ENCODE data around the gene DOK5. TPM values are rescaled to one million over a fixed set of nuclear protein-coding genes. Genes with fewer than 3 reads are reported as not detected.

The DOK5 gene
- total and polyA plus RNA-seq, 2 donors (not counting 3 experiments of a cell fraction or from before 2014, with no cell fraction given), result 3.5 to 14.2 TPM

GRCh38 chr20:54467622-54468021, 7.8 kb upstream of the DOK5 start:
- FAIRE-seq (no peak), DNase-seq (ENCODE audit: low read depth, low spot score) (no peak)
- no peak overlapping the region for H3K4me2 ChIP-seq (ENCODE audit: insufficient read depth, low read length)
- intact Hi-C loops (cut with micrococcal nuclease), result no loop called here
- H3K36me3 ChIP-seq (ENCODE audit: control insufficient read depth in 2 of 2, extremely low read depth in 1 of 2, insufficient read depth in 2 of 2, low read length in 2 of 2), result no peaks in the 10 kb centered on the region
- CTCF ChIA-PET, result no interaction called here
- POLR2A ChIA-PET, result no interaction called here
- no peak overlapping the region for H3K9ac ChIP-seq (replicated peaks; ENCODE audit: extremely low read depth, insufficient read depth, low read length)
- BruUV-seq (replicated peaks), result no TSS peak
- no peaks in the 10 kb centered on the region for H3K9me3 ChIP-seq (replicated peaks; ENCODE audit: control insufficient read depth, insufficient read depth, low read length)
- dilution Hi-C loops (cut with MboI; ENCODE audit: extremely low pct_ligation_motif_present, low sequenced_read_pairs), result no loop called here
- no peaks in the 10 kb centered on the region for H3K79me2 ChIP-seq (ENCODE audit: control insufficient read depth, insufficient read depth, low read length)
- no peak overlapping the region for H2AFZ ChIP-seq (ENCODE audit: low read depth, low read length)
- H3K4me3 ChIP-seq (replicated peaks in 1 of 3; ENCODE audit: insufficient read depth in 1 of 3, low read depth in 1 of 3, low read length in 3 of 3), result no peak overlapping the region
- no peaks in the 10 kb centered on the region for H4K20me1 ChIP-seq (replicated peaks; ENCODE audit: control insufficient read depth, extremely low read depth, insufficient read depth, low read length)
- H3K9me1 ChIP-seq (replicated peaks; ENCODE audit: control insufficient read depth, extremely low read depth, insufficient read depth, low read length), result no peaks in the 10 kb centered on the region
- no peaks in the 10 kb centered on the region for H3K27me3 ChIP-seq (ENCODE audit: control insufficient read depth in 2 of 2, insufficient read depth in 2 of 2, low read length in 2 of 2)
- H3K4me1 ChIP-seq (ENCODE audit: control insufficient read depth, extremely low read depth, insufficient read depth, low read length), result no peaks in the 10 kb centered on the region
- no peak overlapping the region for H3K27ac ChIP-seq (ENCODE audit: insufficient read depth, low read depth, low read length)
- TF ChIP-seq FOS (IDR thresholded peaks at IDR 0.05; ENCODE audit: borderline replicate concordance, insufficient read depth, low read length) (no peak), GATA2 (IDR thresholded peaks at IDR 0.05; ENCODE audit: insufficient read depth, insufficient read length, low read depth, low read length) (no peak), POLR2AphosphoS5 (IDR thresholded peaks at IDR 0.05; ENCODE audit: insufficient read depth, low read depth, low read length) (no peak), JUN (IDR thresholded peaks at IDR 0.05; ENCODE audit: borderline replicate concordance, insufficient read depth, insufficient read length, low read depth) (no peak), POLR2A (IDR thresholded peaks at IDR 0.05; ENCODE audit: low read depth, low read length) (no peak), EZH2 (IDR thresholded peaks at IDR 0.05; ENCODE audit: borderline replicate concordance, low read depth, low read length, severe bottlenecking) (no peak), MYC (IDR thresholded peaks at IDR 0.05; ENCODE audit: low read depth, low read length) (no peak)
- TF ChIP-seq, protein P1, sequence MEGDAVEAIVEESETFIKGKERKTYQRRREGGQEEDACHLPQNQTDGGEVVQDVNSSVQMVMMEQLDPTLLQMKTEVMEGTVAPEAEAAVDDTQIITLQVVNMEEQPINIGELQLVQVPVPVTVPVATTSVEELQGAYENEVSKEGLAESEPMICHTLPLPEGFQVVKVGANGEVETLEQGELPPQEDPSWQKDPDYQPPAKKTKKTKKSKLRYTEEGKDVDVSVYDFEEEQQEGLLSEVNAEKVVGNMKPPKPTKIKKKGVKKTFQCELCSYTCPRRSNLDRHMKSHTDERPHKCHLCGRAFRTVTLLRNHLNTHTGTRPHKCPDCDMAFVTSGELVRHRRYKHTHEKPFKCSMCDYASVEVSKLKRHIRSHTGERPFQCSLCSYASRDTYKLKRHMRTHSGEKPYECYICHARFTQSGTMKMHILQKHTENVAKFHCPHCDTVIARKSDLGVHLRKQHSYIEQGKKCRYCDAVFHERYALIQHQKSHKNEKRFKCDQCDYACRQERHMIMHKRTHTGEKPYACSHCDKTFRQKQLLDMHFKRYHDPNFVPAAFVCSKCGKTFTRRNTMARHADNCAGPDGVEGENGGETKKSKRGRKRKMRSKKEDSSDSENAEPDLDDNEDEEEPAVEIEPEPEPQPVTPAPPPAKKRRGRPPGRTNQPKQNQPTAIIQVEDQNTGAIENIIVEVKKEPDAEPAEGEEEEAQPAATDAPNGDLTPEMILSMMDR (IDR thresholded peaks at IDR 0.05; ENCODE audit: extremely low read depth in 1 of 2, insufficient read depth in 1 of 2, low read depth in 1 of 2, low read length in 2 of 2), result no peak
- TF ChIP-seq, protein P2, sequence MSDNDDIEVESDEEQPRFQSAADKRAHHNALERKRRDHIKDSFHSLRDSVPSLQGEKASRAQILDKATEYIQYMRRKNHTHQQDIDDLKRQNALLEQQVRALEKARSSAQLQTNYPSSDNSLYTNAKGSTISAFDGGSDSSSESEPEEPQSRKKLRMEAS (IDR thresholded peaks at IDR 0.05; ENCODE audit: insufficient read depth, insufficient read length), result no peak
